ENCODE results near the gene DGLUCY.
"Not testable (repeated sequence)": the region's sequence is repeated elsewhere in the genome, so short reads cannot be mapped to it uniquely, and the experiment has no call there.

DGLUCY gene

DNA sequence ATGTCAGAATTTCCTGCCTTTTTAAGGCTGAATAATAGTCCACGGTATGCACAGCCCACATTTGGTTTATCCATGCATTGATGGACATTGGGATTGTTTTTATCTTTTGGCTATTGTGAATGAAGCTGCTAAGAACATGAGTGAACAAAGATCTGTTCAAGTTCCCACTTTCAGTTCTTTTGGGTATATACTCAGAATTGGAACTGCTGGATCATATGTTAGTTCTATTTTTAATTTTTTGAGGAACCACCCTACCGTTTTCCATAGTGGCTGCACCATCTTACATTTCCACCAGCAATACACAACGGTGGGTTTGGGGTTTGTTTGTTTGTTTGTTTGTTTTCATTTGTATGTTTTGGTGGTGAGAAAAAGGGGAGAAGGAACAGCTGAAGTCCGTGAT lies 124.2 kb downstream of the DGLUCY start:
- TF ChIP-seq, protein P1, sequence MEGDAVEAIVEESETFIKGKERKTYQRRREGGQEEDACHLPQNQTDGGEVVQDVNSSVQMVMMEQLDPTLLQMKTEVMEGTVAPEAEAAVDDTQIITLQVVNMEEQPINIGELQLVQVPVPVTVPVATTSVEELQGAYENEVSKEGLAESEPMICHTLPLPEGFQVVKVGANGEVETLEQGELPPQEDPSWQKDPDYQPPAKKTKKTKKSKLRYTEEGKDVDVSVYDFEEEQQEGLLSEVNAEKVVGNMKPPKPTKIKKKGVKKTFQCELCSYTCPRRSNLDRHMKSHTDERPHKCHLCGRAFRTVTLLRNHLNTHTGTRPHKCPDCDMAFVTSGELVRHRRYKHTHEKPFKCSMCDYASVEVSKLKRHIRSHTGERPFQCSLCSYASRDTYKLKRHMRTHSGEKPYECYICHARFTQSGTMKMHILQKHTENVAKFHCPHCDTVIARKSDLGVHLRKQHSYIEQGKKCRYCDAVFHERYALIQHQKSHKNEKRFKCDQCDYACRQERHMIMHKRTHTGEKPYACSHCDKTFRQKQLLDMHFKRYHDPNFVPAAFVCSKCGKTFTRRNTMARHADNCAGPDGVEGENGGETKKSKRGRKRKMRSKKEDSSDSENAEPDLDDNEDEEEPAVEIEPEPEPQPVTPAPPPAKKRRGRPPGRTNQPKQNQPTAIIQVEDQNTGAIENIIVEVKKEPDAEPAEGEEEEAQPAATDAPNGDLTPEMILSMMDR (IDR thresholded peaks at IDR 0.05; ENCODE audit: low read depth, low read length, missing control alignments), result no peak
- in situ Hi-C loops (cut with HindIII; ENCODE audit: low sequenced_read_pairs), result no loop called here

GRCh38 chr14:91238661-91239060 lies 124.8 kb downstream of the DGLUCY start:
- H3K4me3 ChIP-seq (ENCODE audit: low read depth, low read length), result no peak overlapping the region
- in situ Hi-C loops (cut with HindIII; ENCODE audit: low sequenced_read_pairs), result no loop called here
- no peak for DNase-seq (ENCODE audit: low read depth)
- TF ChIP-seq, protein P1 (IDR thresholded peaks at IDR 0.05; ENCODE audit: low read depth, low read length, missing control alignments), result no peak

More for the DNA sequence above, 124.2 kb downstream of the DGLUCY start:
- H3K4me3 ChIP-seq (ENCODE audit: low read depth, low read length), result no peak overlapping the region
- DNase-seq (ENCODE audit: low read depth), result no peak

- H3K4me3 ChIP-seq (ENCODE audit: low read depth, low read length), result no peak overlapping the region
- no peak for DNase-seq (ENCODE audit: low read depth)
- in situ Hi-C loops (cut with HindIII; ENCODE audit: low sequenced_read_pairs), result no loop called here
- TF ChIP-seq, protein P1 (IDR thresholded peaks at IDR 0.05; ENCODE audit: low read depth, low read length, missing control alignments), result no peak
These were observed 128.0 kb downstream of the DGLUCY start for GRCh38 chr14:91241863-91242262.

GRCh38 chr14:91242635-91243034 lies 128.8 kb downstream of the DGLUCY start:
- DNase-seq (ENCODE audit: low read depth), result no peak
- H3K4me3 ChIP-seq (ENCODE audit: low read depth, low read length), result no peak overlapping the region
- TF ChIP-seq, protein P1 (IDR thresholded peaks at IDR 0.05; ENCODE audit: low read depth, low read length, missing control alignments), result no peak
- in situ Hi-C loops (cut with HindIII; ENCODE audit: low sequenced_read_pairs), result no loop called here

- H3K4me3 ChIP-seq (ENCODE audit: low read depth, low read length), result no peak overlapping the region
- TF ChIP-seq, protein P1 (IDR thresholded peaks at IDR 0.05; ENCODE audit: low read depth, low read length, missing control alignments), result no peak
- in situ Hi-C loops (cut with HindIII; ENCODE audit: low sequenced_read_pairs), result no loop called here
- DNase-seq (ENCODE audit: low read depth), result no peak
These were observed 129.2 kb downstream of the DGLUCY start for GRCh38 chr14:91243074-91243471.

- in situ Hi-C loops (cut with HindIII; ENCODE audit: low sequenced_read_pairs), result no loop called here
- H3K4me3 ChIP-seq (ENCODE audit: low read depth, low read length), result no peak within 1 kb of the TSS
- TF ChIP-seq, protein P1 (IDR thresholded peaks at IDR 0.05; ENCODE audit: low read depth, low read length, missing control alignments), result no peak
- DNase-seq (ENCODE audit: low read depth), result no peak
These were observed 130.6 kb downstream of the DGLUCY start, which contains the start of gene GPR68 for GRCh38 chr14:91244501-91244901. Gene GPR68 (minus strand): TSS chr14:91244704. CDS start chr14:91235050, 9,654 bp downstream.

GRCh38 chr14:91245029-91245428 lies 131.2 kb downstream of the DGLUCY start:
- in situ Hi-C loops (cut with HindIII; ENCODE audit: low sequenced_read_pairs), result no loop called here
- TF ChIP-seq, protein P1 (IDR thresholded peaks at IDR 0.05; ENCODE audit: low read depth, low read length, missing control alignments), result no peak
- no peak for DNase-seq (ENCODE audit: low read depth)
- no peak overlapping the region for H3K4me3 ChIP-seq (ENCODE audit: low read depth, low read length)

DNA sequence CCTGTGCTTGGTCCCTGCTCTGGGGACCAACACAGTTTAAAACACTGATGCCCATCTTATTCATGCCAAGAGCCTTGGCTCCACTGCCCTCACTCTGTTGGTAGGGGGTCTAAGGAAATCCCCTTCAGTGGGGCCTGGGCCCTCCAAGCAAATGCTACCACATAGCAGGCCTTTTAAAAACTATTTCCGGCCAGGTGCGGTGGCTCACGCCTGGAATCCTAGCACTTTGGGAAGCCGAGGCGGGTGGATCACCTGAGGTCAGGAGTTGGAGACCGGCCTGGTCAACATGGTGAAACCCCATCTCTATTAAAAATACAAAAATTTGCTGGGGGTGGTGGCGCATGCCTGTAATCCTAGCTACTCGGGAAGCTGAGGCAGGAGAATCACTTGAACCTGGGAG lies 131.7 kb downstream of the DGLUCY start:
- DNase-seq (ENCODE audit: low read depth); H3K4me3 ChIP-seq (ENCODE audit: low read depth, low read length); in situ Hi-C loops (cut with HindIII; ENCODE audit: low sequenced_read_pairs): not testable (repeated sequence)

Data from astrocyte of the cerebellum (primary cell).